Stimulated activated CD8-positive, alpha-beta memory T cell treated with anti-CD3 and anti-CD28 coated beads, Interleukin-15, amount 100 ng/mL, for 4 hours (primary cell): Measurements from ENCODE around the gene OR5A1.

Source experiments
- DNase-seq, 2 donors: peaks; one replicate each; pipeline ENCODE4 v3.0.0-alpha.2; 2020; ENCODE audit warnings: low read depth in 2 of 2

The OR5A1 gene

GRCh38 chr11:59479906-59480305 is 43.6 kb downstream of the OR5A1 start:
- DNase-seq, result no peak

DNA sequence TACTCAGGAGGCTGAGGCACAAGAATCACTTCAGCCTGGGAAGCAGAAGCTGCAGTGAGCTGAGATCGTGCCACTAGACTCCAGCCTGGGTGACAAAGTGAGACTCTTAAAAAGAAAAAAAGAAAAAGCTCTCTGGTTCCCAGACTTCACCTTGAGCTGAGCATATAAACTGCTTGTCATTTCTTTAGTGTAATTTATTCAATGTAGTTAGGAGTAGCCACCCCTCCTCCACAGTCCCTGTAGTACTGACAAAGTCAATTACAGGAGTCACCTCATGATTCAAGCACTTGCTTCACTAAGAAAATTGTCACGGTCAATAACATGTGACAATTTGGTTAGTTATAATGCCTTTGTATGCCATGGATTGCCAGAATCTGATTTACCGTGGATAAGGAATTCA is 44.1 kb downstream of the OR5A1 start:
- no peak for DNase-seq
